Mucosa of descending colon (tissue), 3 donors: ENCODE measurements around the gene BAIAP2L2. TPM values are rescaled to one million over a fixed set of nuclear protein-coding genes. Genes with fewer than 3 reads are reported as not detected.

ENCODE experiments used
- ATAC-seq: fragments of 200-7000 bp; cut with Tn5 transposase; one replicate; pipeline ENCODE4 v1.9.1; 2020; ENCODE audit warnings: mild to moderate bottlenecking, moderate library complexity
- DNase-seq, 3 donors: peaks; one replicate each; pipeline ENCODE4 v3.0.0-alpha.2; 2020
- H3K36me3 ChIP-seq: fragments of 200-600 bp; one replicate; pipeline ENCODE4 v1.8.0; 2021; ENCODE audit warnings: low read depth, mild to moderate bottlenecking
- H3K4me1 ChIP-seq: fragments of 200-600 bp; one replicate; pipeline ENCODE4 v1.8.0; 2021; ENCODE audit warnings: low read depth, mild to moderate bottlenecking
- H3K4me3 ChIP-seq: fragments of 200-600 bp; one replicate; pipeline ENCODE4 v1.8.0; 2021; ENCODE audit warnings: mild to moderate bottlenecking
- H3K9me3 ChIP-seq: fragments of 200-600 bp; one replicate; pipeline ENCODE4 v1.8.0; 2021; ENCODE audit warnings: mild to moderate bottlenecking
- CTCF ChIP-seq: fragments of 200-600 bp; IDR thresholded peaks from one replicate; pipeline ENCODE4 v1.8.0; 2022; ENCODE audit warnings: antibody characterized with exemption, mild to moderate bottlenecking
- intact Hi-C, 2 donors: fragments of 100-400 bp; cut with DNase I in 1 of 2; cut with micrococcal nuclease in 1 of 2; formaldehyde crosslinking; loops; one replicate each; pipeline versions ENCODE4 v1.11.0 to v1.11.1; 2022; cut with DNase I, micrococcal nuclease
- total RNA-seq, 3 donors: library from RNA; stranded (reverse); fragmentation: NEBNext Ultra II Directional in 2 of 3; extraction: Animal tissue kit (Norgen Biotek cat#: 25700) in 2 of 3; gene quantifications; one replicate each; pipeline versions ENCODE4 v1.2.1 to v1.2.4, GENCODE V29; 2021 to 2023
- donor health status: DM: no; HTN: no; CAD: no; lungs with moderate emphysema.
- donor health status: DM: no; HTN: no; CAD: no.
- donor health status: DM: no; HTN: yes; CAD: no.

BAIAP2L2 gene
- total RNA-seq, 3 donors from 2014 or later: 33.9 to 92.3 (median 63.7) TPM

- no peak for ATAC-seq
- TF ChIP-seq CTCF: no peak
- no peak for DNase-seq
- Histone ChIP-seq H3K9me3 (no peaks in the 10 kb centered on the region), H3K4me3 (no peak overlapping the region), H3K4me1 (no peaks in the 10 kb centered on the region), H3K36me3 (no peaks in the 10 kb centered on the region)
- intact Hi-C loops: no loop called here
Observed at GRCh38 chr22:38046070-38046748, 64.3 kb downstream of the BAIAP2L2 start.

GRCh38 chr22:38043151-38044039 is 67.1 kb downstream of the BAIAP2L2 start:
- Histone ChIP-seq H3K4me1 (no peaks in the 10 kb centered on the region), H3K9me3 (no peaks in the 10 kb centered on the region), H3K4me3 (no peak overlapping the region), H3K36me3 (no peaks in the 10 kb centered on the region)
- DNase-seq (no peak), ATAC-seq (no peak)
- no peak for TF ChIP-seq CTCF
- intact Hi-C loops: no loop called here

GRCh38 chr22:38042488-38042790 is 68.0 kb downstream of the BAIAP2L2 start:
- Histone ChIP-seq H3K4me1 (no peaks in the 10 kb centered on the region), H3K9me3 (no peaks in the 10 kb centered on the region), H3K4me3 (no peak overlapping the region), H3K36me3 (no peaks in the 10 kb centered on the region)
- DNase-seq (no peak), ATAC-seq (no peak)
- intact Hi-C loops: no loop called here
- TF ChIP-seq CTCF: no peak

GRCh38 chr22:38041760-38042487 is 68.6 kb downstream of the BAIAP2L2 start:
- DNase-seq (no peak), ATAC-seq (no peak)
- intact Hi-C loops: no loop called here
- no peaks in the 10 kb centered on the region for H3K4me1 ChIP-seq
- no peak overlapping the region for H3K4me3 ChIP-seq
- H3K36me3 ChIP-seq: no peaks in the 10 kb centered on the region
- no peaks in the 10 kb centered on the region for H3K9me3 ChIP-seq
- no peak for TF ChIP-seq CTCF

GRCh38 chr22:38040953-38041759 is 69.3 kb downstream of the BAIAP2L2 start:
- TF ChIP-seq CTCF: no peak
- Histone ChIP-seq H3K4me3 (no peak overlapping the region), H3K36me3 (no peaks in the 10 kb centered on the region), H3K9me3 (no peaks in the 10 kb centered on the region), H3K4me1 (no peaks in the 10 kb centered on the region)
- no peak for DNase-seq
- ATAC-seq: no peak
- intact Hi-C loops: no loop called here
